HL-60 (cell line): ENCODE measurements around the gene TMEM237.

Experiments
- DNase-seq, 2 experiments: peaks; one replicate each; pipeline ENCODE4 v3.0.0-alpha.2; 2010 to 2020; ENCODE audit warnings: low read depth in 1 of 2, low spot score in 1 of 2
- H3K27ac ChIP-seq: fragments of 250-450 bp; sonication (Bioruptor Pico); replicated peaks from 2 replicates; pipeline ENCODE4 v1.5.1; 2020; ENCODE audit warnings: mild to moderate bottlenecking, moderate library complexity
- H3K27me3 ChIP-seq: fragments of 250-450 bp; sonication (Bioruptor Pico); 2 replicates; pipeline ENCODE4 v1.5.1; 2021; ENCODE audit warnings: mild to moderate bottlenecking, moderate library complexity; ENCODE audit not compliant: insufficient read depth, poor library complexity, severe bottlenecking
- H3K4me3 ChIP-seq: replicated peaks from 2 replicates; pipeline ENCODE4 v1.5.1; 2011; ENCODE audit warnings: mild to moderate bottlenecking, control low read depth, low read length; ENCODE audit not compliant: insufficient read depth
- GABPA ChIP-seq: IDR thresholded peaks from 2 replicates; pipeline ENCODE4 v1.6.1; 2012; ENCODE audit warnings: low read depth
- POLR2AphosphoS5 ChIP-seq: IDR thresholded peaks from 2 replicates; pipeline ENCODE4 v1.6.1; 2012; ENCODE audit warnings: low read depth
- SPI1 ChIP-seq: IDR thresholded peaks from 2 replicates; pipeline ENCODE4 v1.6.1; 2012; ENCODE audit warnings: low read depth, mild to moderate bottlenecking, borderline replicate concordance
- TF ChIP-seq, protein P1 (sequence below): IDR thresholded peaks from 2 replicates; pipeline ENCODE4 v1.6.1; 2012; ENCODE audit warnings: low read depth; ENCODE audit not compliant: insufficient replicate concordance
- TF ChIP-seq, protein P2 (sequence below): IDR thresholded peaks from one replicate; pipeline ENCODE4 v1.5.1; 2011; ENCODE audit warnings: low read length, control low read depth, inconsistent platforms; ENCODE audit not compliant: insufficient read depth

TMEM237 gene

DNA sequence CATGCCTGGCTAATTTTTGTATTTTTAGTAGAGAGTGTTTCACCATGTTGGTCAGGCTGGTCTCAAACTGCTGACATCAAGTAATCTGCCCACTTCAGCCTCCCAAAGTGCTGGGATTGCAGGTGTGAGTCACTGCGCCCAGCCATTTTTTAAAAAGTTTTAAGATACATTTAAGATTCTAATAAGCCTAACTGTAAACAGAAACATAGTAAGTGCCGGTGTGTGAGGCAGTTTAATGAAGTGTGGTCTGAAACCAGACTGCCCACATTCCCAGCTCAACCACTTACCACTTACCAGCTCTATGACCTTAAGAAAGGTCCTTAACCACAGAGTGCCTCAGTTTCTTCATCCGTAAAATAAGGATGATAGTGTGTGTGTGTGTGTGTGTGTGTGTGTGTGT, 42.4 kb downstream of the TMEM237 start:
- H3K4me3 ChIP-seq = no peak overlapping the region
- no peak overlapping the region for H3K27ac ChIP-seq
- DNase-seq = no peak
- TF ChIP-seq, protein P1, sequence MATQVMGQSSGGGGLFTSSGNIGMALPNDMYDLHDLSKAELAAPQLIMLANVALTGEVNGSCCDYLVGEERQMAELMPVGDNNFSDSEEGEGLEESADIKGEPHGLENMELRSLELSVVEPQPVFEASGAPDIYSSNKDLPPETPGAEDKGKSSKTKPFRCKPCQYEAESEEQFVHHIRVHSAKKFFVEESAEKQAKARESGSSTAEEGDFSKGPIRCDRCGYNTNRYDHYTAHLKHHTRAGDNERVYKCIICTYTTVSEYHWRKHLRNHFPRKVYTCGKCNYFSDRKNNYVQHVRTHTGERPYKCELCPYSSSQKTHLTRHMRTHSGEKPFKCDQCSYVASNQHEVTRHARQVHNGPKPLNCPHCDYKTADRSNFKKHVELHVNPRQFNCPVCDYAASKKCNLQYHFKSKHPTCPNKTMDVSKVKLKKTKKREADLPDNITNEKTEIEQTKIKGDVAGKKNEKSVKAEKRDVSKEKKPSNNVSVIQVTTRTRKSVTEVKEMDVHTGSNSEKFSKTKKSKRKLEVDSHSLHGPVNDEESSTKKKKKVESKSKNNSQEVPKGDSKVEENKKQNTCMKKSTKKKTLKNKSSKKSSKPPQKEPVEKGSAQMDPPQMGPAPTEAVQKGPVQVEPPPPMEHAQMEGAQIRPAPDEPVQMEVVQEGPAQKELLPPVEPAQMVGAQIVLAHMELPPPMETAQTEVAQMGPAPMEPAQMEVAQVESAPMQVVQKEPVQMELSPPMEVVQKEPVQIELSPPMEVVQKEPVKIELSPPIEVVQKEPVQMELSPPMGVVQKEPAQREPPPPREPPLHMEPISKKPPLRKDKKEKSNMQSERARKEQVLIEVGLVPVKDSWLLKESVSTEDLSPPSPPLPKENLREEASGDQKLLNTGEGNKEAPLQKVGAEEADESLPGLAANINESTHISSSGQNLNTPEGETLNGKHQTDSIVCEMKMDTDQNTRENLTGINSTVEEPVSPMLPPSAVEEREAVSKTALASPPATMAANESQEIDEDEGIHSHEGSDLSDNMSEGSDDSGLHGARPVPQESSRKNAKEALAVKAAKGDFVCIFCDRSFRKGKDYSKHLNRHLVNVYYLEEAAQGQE = no peak
- TF ChIP-seq, protein P2, sequence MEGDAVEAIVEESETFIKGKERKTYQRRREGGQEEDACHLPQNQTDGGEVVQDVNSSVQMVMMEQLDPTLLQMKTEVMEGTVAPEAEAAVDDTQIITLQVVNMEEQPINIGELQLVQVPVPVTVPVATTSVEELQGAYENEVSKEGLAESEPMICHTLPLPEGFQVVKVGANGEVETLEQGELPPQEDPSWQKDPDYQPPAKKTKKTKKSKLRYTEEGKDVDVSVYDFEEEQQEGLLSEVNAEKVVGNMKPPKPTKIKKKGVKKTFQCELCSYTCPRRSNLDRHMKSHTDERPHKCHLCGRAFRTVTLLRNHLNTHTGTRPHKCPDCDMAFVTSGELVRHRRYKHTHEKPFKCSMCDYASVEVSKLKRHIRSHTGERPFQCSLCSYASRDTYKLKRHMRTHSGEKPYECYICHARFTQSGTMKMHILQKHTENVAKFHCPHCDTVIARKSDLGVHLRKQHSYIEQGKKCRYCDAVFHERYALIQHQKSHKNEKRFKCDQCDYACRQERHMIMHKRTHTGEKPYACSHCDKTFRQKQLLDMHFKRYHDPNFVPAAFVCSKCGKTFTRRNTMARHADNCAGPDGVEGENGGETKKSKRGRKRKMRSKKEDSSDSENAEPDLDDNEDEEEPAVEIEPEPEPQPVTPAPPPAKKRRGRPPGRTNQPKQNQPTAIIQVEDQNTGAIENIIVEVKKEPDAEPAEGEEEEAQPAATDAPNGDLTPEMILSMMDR = no peak
- TF ChIP-seq GABPA = no peak
- no peak for TF ChIP-seq POLR2AphosphoS5
- no peak for TF ChIP-seq SPI1
- H3K27me3 ChIP-seq = no peaks in the 10 kb centered on the region

DNA sequence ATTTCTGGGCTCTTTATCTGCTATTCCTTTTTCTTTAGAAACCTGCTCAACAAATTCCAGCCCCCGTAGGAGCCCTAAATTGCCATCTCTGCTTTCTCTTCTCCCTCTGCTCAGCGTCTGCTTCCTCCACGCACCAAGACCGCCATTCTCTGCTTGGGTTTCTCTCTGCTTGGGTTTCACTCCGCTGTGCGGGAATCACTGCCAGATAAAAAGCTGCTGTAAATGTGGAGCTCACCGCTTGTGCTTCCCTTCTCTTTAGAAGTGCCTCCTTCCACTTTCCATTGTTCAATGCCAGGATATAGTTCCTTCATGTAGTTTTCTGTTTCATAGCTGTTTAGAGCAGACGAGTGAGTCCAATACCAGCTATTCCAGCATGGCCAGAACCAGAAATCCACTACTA, 45.9 kb downstream of the TMEM237 start:
- TF ChIP-seq, protein P1 = no peak
- TF ChIP-seq, protein P2 = no peak
- TF ChIP-seq POLR2AphosphoS5 (no peak), SPI1 (no peak)
- DNase-seq = no peak
- Histone ChIP-seq H3K27me3 (no peaks in the 10 kb centered on the region), H3K4me3 (no peak overlapping the region), H3K27ac (no peak overlapping the region)

DNA sequence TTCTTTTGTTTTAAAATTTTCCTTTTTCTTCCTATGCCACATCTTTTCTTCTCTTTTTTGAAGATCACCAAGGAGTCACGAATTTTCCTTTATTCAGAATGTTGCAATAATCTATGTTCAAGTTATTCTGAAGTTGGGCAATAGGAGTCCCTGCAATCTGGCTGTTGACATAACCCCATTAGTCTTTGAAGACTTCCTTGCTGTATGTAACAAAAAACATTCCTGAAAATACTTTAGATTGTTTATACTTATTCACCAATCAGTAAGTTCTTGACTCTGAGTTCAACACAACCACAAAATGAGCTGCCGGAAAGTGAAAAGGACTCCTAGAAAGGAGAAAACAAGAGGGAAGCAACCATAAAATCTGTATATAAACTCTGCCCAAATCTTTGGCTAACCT, 62.8 kb downstream of the TMEM237 start:
- H3K4me3 ChIP-seq = no peak overlapping the region
- no peak overlapping the region for H3K27ac ChIP-seq
- TF ChIP-seq SPI1 (no peak), POLR2AphosphoS5 (no peak), GABPA (no peak)
- TF ChIP-seq, protein P1 = no peak
- TF ChIP-seq, protein P2 = no peak
- no peaks in the 10 kb centered on the region for H3K27me3 ChIP-seq
- DNase-seq = peak; percentile 34 to 35
